Activated T-helper 1 cell treated with anti-CD3 and anti-CD28 coated beads, Interleukin-12 subunit alpha, Interleukin-12 subunit beta, Interleukin-2, Interleukin-4 antibody, amounts not matched to agents 30 ng/mL and 10 ng/mL and 1 ng/mL, durations not matched to agents 14 hours and 24 hours and 36 hours (primary cell): Measurements from ENCODE around the gene MCF2. TPM values are rescaled to one million over a fixed set of nuclear protein-coding genes. Genes with fewer than 3 reads are reported as not detected.
"Not testable (repeated sequence)": the region's sequence is repeated elsewhere in the genome, so short reads cannot be mapped to it uniquely, and the experiment has no call there.

Experiments used
- DNase-seq: peaks from one replicate; pipeline ENCODE4 v3.0.0; 2021; ENCODE audit warnings: low spot score
- H3K27ac Mint-ChIP-seq: one replicate; pipeline ENCODE4 v1.8.0; 2021; ENCODE audit warnings: mild to moderate bottlenecking, mixed read lengths
- H3K27me3 Mint-ChIP-seq: one replicate; pipeline ENCODE4 v1.8.0; 2022; ENCODE audit warnings: mild to moderate bottlenecking, moderate library complexity, mixed read lengths; ENCODE audit not compliant: insufficient read depth
- H3K36me3 Mint-ChIP-seq: one replicate; pipeline ENCODE4 v1.8.0; 2021; ENCODE audit warnings: low read depth, mixed read lengths
- H3K4me1 Mint-ChIP-seq: one replicate; pipeline ENCODE4 v1.8.0; 2021; ENCODE audit warnings: low read depth, mixed read lengths
- H3K4me3 Mint-ChIP-seq: one replicate; pipeline ENCODE4 v1.8.0; 2021; ENCODE audit warnings: mild to moderate bottlenecking, moderate library complexity, mixed read lengths
- H3K9me3 Mint-ChIP-seq: one replicate; pipeline ENCODE4 v1.8.0; 2021; ENCODE audit warnings: mixed read lengths
- intact Hi-C: fragments of 100-400 bp; cut with micrococcal nuclease; formaldehyde crosslinking; loops from one replicate; pipeline ENCODE4 v1.15.1; 2024
- total RNA-seq: library from RNA; stranded (reverse); gene quantifications from 2 replicates; pipeline ENCODE4 v1.2.3, GENCODE V29; 2022

Gene MCF2
- total RNA-seq, 1 donor from 2014 or later = 0.52 TPM

GRCh38 chrX:139692506-139692849 is 15.5 kb downstream of the MCF2 start:
- DNase-seq = no peak
- H3K27ac Mint-ChIP-seq = no peak overlapping the region
- peaks cover 5% of the 10 kb centered on the region for H3K4me1 Mint-ChIP-seq
- H3K4me3 Mint-ChIP-seq = peak overlapping the region; percentile 45
- peaks cover 20% of the 10 kb centered on the region for H3K27me3 Mint-ChIP-seq
- no peaks in the 10 kb centered on the region for H3K9me3 Mint-ChIP-seq
- no peaks in the 10 kb centered on the region for H3K36me3 Mint-ChIP-seq
- intact Hi-C loops = no loop called here

GRCh38 chrX:139691843-139692505 is 16.0 kb downstream of the MCF2 start:
- intact Hi-C loops = no loop called here
- Mint-ChIP-seq H3K4me1 (peaks cover 5% of the 10 kb centered on the region), H3K27ac (no peak overlapping the region), H3K4me3 (peak overlapping the region; percentile 45), H3K36me3 (no peaks in the 10 kb centered on the region), H3K9me3 (no peaks in the 10 kb centered on the region), H3K27me3 (peaks cover 20% of the 10 kb centered on the region)
- DNase-seq = no peak

GRCh38 chrX:139691493-139691842 is 16.5 kb downstream of the MCF2 start:
- Mint-ChIP-seq H3K4me3 (peak overlapping the region; percentile 61), H3K9me3 (no peaks in the 10 kb centered on the region), H3K36me3 (no peaks in the 10 kb centered on the region), H3K4me1 (peaks cover 5% of the 10 kb centered on the region), H3K27me3 (peaks cover 20% of the 10 kb centered on the region), H3K27ac (no peak overlapping the region)
- intact Hi-C loops = no loop called here
- DNase-seq = no peak

DNA sequence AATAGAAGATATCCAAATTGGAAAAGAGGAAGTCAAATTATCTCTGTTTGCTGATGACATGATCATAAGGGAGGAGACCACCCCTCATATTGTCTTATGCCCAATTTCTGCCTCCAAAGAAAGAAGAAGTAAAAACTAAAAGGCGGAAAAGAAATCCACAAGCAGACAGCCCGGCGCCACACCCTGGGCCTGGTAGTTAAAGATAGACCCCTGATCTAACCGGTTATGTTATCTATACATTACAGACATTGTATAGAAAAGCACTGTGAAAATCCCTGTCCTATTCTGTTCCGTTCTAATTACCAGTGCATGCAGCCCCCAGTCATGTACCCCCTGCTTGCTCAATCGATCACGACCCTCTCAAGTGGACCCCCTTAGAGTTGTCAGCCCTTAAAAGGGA is 22.8 kb downstream of the MCF2 start:
- H3K4me1 Mint-ChIP-seq, H3K27me3 Mint-ChIP-seq, intact Hi-C loops, H3K36me3 Mint-ChIP-seq, H3K4me3 Mint-ChIP-seq, H3K27ac Mint-ChIP-seq, H3K9me3 Mint-ChIP-seq, DNase-seq: not testable (repeated sequence)

GRCh38 chrX:139680356-139680755 is 27.6 kb downstream of the MCF2 start:
- Mint-ChIP-seq H3K27ac (no peak overlapping the region), H3K9me3 (no peaks in the 10 kb centered on the region), H3K36me3 (no peaks in the 10 kb centered on the region), H3K27me3 (peaks cover 2% of the 10 kb centered on the region), H3K4me3 (no peak overlapping the region), H3K4me1 (no peaks in the 10 kb centered on the region)
- DNase-seq = no peak
- intact Hi-C loops = no loop called here

DNA sequence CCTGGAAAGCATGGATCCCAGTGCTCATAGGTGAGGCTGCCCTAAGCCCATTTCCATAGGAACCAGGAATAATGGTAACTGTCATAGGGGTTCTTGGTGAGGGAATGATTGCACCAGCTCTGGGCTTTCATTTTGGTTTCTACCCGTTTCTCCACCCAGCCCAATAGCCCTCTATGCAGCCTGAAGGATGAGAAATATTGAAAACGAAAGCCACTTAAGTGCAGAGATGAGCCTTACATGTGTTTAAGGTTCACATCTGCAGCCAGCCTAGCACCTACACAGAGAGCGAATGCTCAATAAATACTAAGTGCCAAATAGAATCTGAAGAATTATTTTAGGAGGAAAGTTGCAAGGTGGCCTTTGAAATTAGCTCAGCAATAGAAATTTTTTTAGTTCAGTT is 60.4 kb downstream of the MCF2 start:
- intact Hi-C loops = no loop called here
- no peak for DNase-seq
- Mint-ChIP-seq H3K27ac (no peak overlapping the region), H3K9me3 (no peaks in the 10 kb centered on the region), H3K4me3 (no peak overlapping the region), H3K4me1 (no peaks in the 10 kb centered on the region), H3K27me3 (peaks cover 3% of the 10 kb centered on the region), H3K36me3 (no peaks in the 10 kb centered on the region)

- DNase-seq = no peak
- peaks cover 3% of the 10 kb centered on the region for H3K27me3 Mint-ChIP-seq
- no peak overlapping the region for H3K4me3 Mint-ChIP-seq
- H3K36me3 Mint-ChIP-seq = no peaks in the 10 kb centered on the region
- intact Hi-C loops = no loop called here
- no peaks in the 10 kb centered on the region for H3K9me3 Mint-ChIP-seq
- no peak overlapping the region for H3K27ac Mint-ChIP-seq
- H3K4me1 Mint-ChIP-seq = no peaks in the 10 kb centered on the region
These were observed 65.6 kb downstream of the MCF2 start for GRCh38 chrX:139642241-139642927.

- Mint-ChIP-seq H3K9me3 (no peaks in the 10 kb centered on the region), H3K27ac (no peak overlapping the region), H3K36me3 (no peaks in the 10 kb centered on the region), H3K4me1 (no peaks in the 10 kb centered on the region), H3K4me3 (no peak overlapping the region), H3K27me3 (peaks cover 3% of the 10 kb centered on the region)
- DNase-seq = no peak
- intact Hi-C loops = no loop called here
These were observed 67.7 kb downstream of the MCF2 start for GRCh38 chrX:139640259-139640658.

- no peaks in the 10 kb centered on the region for H3K9me3 Mint-ChIP-seq
- no peak overlapping the region for H3K27ac Mint-ChIP-seq
- no peak overlapping the region for H3K4me3 Mint-ChIP-seq
- no peaks in the 10 kb centered on the region for H3K4me1 Mint-ChIP-seq
- intact Hi-C loops = no loop called here
- no peaks in the 10 kb centered on the region for H3K36me3 Mint-ChIP-seq
- no peak for DNase-seq
- H3K27me3 Mint-ChIP-seq = peaks cover 3% of the 10 kb centered on the region
These were observed 68.7 kb downstream of the MCF2 start for GRCh38 chrX:139639253-139639652.

DNA sequence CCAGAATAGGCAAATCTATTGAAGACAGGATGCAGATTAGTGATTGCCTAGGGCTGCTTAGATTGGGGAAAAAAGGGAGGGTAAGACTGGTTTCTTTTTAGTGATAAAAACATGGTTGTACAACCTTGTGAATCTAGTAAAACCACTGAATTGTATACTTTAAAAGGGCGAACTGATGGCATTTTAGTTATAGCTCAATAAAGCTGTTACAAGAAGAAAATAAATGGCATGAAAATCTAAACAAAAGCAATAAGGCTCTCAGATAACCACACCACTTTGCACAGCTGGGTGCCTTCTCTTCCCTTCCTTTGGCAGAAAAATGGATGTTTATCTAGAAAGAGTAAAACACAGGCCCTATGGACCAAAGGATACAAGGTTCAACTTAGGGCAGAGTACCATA is 107.9 kb downstream of the MCF2 start:
- Mint-ChIP-seq H3K36me3 (no peaks in the 10 kb centered on the region), H3K9me3 (no peaks in the 10 kb centered on the region), H3K4me3 (no peak overlapping the region), H3K4me1 (no peaks in the 10 kb centered on the region), H3K27me3 (peaks cover 3% of the 10 kb centered on the region), H3K27ac (no peak overlapping the region)
- intact Hi-C loops = no loop called here
- DNase-seq = no peak

DNA sequence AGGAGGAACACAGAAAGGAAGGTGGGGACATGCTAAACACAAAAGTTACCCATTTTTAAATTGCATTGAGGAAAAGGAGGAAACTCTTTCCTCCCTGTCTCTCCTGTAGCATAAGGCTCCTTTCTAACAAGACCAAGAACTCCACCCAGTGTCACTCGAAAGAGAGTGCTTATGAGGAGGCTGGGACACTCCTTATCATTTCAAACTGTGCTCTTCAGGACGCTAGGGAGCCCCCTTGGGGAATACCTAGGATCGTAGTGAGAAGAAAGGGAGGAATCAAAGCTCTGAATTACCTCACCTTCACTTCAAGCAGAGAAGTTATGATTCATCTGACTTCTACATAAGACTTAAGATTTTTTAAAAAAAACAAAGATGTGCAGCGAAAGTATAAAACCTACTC is 111.9 kb downstream of the MCF2 start:
- Mint-ChIP-seq H3K4me3 (no peak overlapping the region), H3K27me3 (peaks cover 3% of the 10 kb centered on the region), H3K4me1 (no peaks in the 10 kb centered on the region), H3K36me3 (no peaks in the 10 kb centered on the region), H3K27ac (no peak overlapping the region), H3K9me3 (no peaks in the 10 kb centered on the region)
- DNase-seq = no peak
- intact Hi-C loops = no loop called here

- no peak overlapping the region for H3K4me3 Mint-ChIP-seq
- no peaks in the 10 kb centered on the region for H3K27me3 Mint-ChIP-seq
- no peaks in the 10 kb centered on the region for H3K9me3 Mint-ChIP-seq
- no peak for DNase-seq
- intact Hi-C loops = no loop called here
- H3K4me1 Mint-ChIP-seq = no peaks in the 10 kb centered on the region
- H3K36me3 Mint-ChIP-seq = no peaks in the 10 kb centered on the region
- no peak overlapping the region for H3K27ac Mint-ChIP-seq
These were observed 122.4 kb downstream of the MCF2 start for GRCh38 chrX:139585613-139586012.

GRCh38 chrX:139581068-139581467 is 126.9 kb downstream of the MCF2 start:
- DNase-seq = no peak
- Mint-ChIP-seq H3K4me3 (no peak overlapping the region), H3K27ac (no peak overlapping the region), H3K9me3 (no peaks in the 10 kb centered on the region), H3K27me3 (no peaks in the 10 kb centered on the region), H3K36me3 (no peaks in the 10 kb centered on the region), H3K4me1 (no peaks in the 10 kb centered on the region)
- intact Hi-C loops = no loop called here

DNA sequence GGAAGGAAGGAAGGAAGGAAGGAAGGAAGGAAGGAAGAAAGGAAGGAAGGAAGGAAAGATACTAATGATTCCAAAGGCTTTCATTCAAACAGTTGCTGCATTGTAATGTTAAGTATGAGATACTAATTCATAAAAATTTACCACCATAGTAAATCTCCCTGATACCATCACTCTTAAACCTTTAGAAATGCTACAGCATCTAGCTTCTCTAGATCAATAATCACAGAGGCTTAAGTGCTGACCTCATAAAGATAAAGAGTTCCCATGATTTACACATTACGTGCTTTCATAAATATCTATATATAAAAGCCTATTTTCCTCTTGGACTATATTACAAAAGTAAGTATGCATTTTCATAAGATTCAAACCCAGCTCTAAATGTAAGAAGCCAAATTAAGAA is 141.0 kb downstream of the MCF2 start:
- Mint-ChIP-seq H3K4me1 (no peaks in the 10 kb centered on the region), H3K27me3 (no peaks in the 10 kb centered on the region), H3K4me3 (no peak overlapping the region), H3K36me3 (no peaks in the 10 kb centered on the region), H3K9me3 (no peaks in the 10 kb centered on the region), H3K27ac (no peak overlapping the region)
- intact Hi-C loops = no loop called here
- DNase-seq = no peak
